Measurements from ENCODE around the gene EAF1. TPM values are rescaled to one million over a fixed set of nuclear protein-coding genes. Genes with fewer than 3 reads are reported as not detected.

The EAF1 gene
- total RNA-seq, 1 experiment from 2014 or later, result 28.3 TPM

- intact Hi-C loops (cut with micrococcal nuclease), result no loop called here
- BruUV-seq (replicated peaks), result no TSS peak
- Mint-ChIP-seq H3K27me3 (ENCODE audit: insufficient read depth, unreplicated experiment) (peaks cover 22% of the 10 kb centered on the region), H3K27ac (ENCODE audit: low read depth, unreplicated experiment) (no peak overlapping the region), H3K9me3 (ENCODE audit: unreplicated experiment) (no peaks in the 10 kb centered on the region), H3K36me3 (ENCODE audit: insufficient read depth, unreplicated experiment) (no peaks in the 10 kb centered on the region), H3K4me3 (ENCODE audit: unreplicated experiment) (no peak overlapping the region), H3K4me1 (ENCODE audit: insufficient read depth, unreplicated experiment) (no peaks in the 10 kb centered on the region)
- CTCF ChIA-PET, result interaction anchor here (0.9 kb wide), 1 partner anchor 13 kb away, joined by 4 read pairs; no protein-coding TSS in a partner anchor
- no peak for TF ChIP-seq CTCF (IDR thresholded peaks at IDR 0.05; ENCODE audit: unreplicated experiment)
- no peak for DNase-seq (ENCODE audit: unreplicated experiment)
- POLR2A ChIA-PET, result no interaction called here
Observed at GRCh38 chr3:15488002-15488401, 60.6 kb downstream of the EAF1 start.

GRCh38 chr3:15490158-15490557 lies 62.8 kb downstream of the EAF1 start:
- no TSS peak for BruUV-seq (replicated peaks)
- TF ChIP-seq CTCF (IDR thresholded peaks at IDR 0.05; ENCODE audit: unreplicated experiment), result no peak
- H3K36me3 Mint-ChIP-seq (ENCODE audit: insufficient read depth, unreplicated experiment), result no peaks in the 10 kb centered on the region
- intact Hi-C loops (cut with micrococcal nuclease), result no loop called here
- ChIA-PET POLR2A (no interaction called here), CTCF (interaction anchor here (1.3 kb wide), 1 partner anchor 85 kb away, joined by 4 read pairs; no protein-coding TSS in a partner anchor)
- no peak overlapping the region for H3K27ac Mint-ChIP-seq (ENCODE audit: low read depth, unreplicated experiment)
- no peaks in the 10 kb centered on the region for H3K4me1 Mint-ChIP-seq (ENCODE audit: insufficient read depth, unreplicated experiment)
- H3K4me3 Mint-ChIP-seq (ENCODE audit: unreplicated experiment), result no peak overlapping the region
- H3K9me3 Mint-ChIP-seq (ENCODE audit: unreplicated experiment), result no peaks in the 10 kb centered on the region
- no peak for DNase-seq (ENCODE audit: unreplicated experiment)
- H3K27me3 Mint-ChIP-seq (ENCODE audit: insufficient read depth, unreplicated experiment), result no peaks in the 10 kb centered on the region

- Mint-ChIP-seq H3K36me3 (ENCODE audit: insufficient read depth, unreplicated experiment) (no peaks in the 10 kb centered on the region), H3K27me3 (ENCODE audit: insufficient read depth, unreplicated experiment) (no peaks in the 10 kb centered on the region), H3K27ac (ENCODE audit: low read depth, unreplicated experiment) (no peak overlapping the region), H3K4me1 (ENCODE audit: insufficient read depth, unreplicated experiment) (no peaks in the 10 kb centered on the region), H3K9me3 (ENCODE audit: unreplicated experiment) (no peaks in the 10 kb centered on the region), H3K4me3 (ENCODE audit: unreplicated experiment) (no peak overlapping the region)
- DNase-seq (ENCODE audit: unreplicated experiment), result no peak
- POLR2A ChIA-PET, result no interaction called here
- intact Hi-C loops (cut with micrococcal nuclease), result no loop called here
- CTCF ChIA-PET, result interaction anchor here (1.3 kb wide), 1 partner anchor 86 kb away, joined by 4 read pairs; no protein-coding TSS in a partner anchor
- BruUV-seq (replicated peaks), result no TSS peak
- no peak for TF ChIP-seq CTCF (IDR thresholded peaks at IDR 0.05; ENCODE audit: unreplicated experiment)
Observed at GRCh38 chr3:15491143-15491542, 63.7 kb downstream of the EAF1 start.

Other genes with a start within 250 kb of the EAF1 start
- gene CAPN7, start 221.4 kb upstream of the EAF1 start, total RNA-seq (2022), result 48.4 and 55.2 TPM in 2 replicates
- gene SH3BP5, start 95.0 kb upstream of the EAF1 start, total RNA-seq (2022), result 8.4 and 8.8 TPM in 2 replicates
- gene METTL6, start 54 bp upstream of the EAF1 start, total RNA-seq (2022), result 26.7 and 28.1 TPM in 2 replicates
- 0.44 and 1.4 TPM in 2 replicates for gene COLQ, start 94.1 kb downstream of the EAF1 start, total RNA-seq (2022)
- 19.6 and 21.0 TPM in 2 replicates for gene HACL1, start 174.0 kb downstream of the EAF1 start, total RNA-seq (2022)
- gene BTD, start 174.1 kb downstream of the EAF1 start, total RNA-seq (2022), result 5.9 and 7.2 TPM in 2 replicates